Uterus (tissue), 4 donors: ENCODE results near the gene MYH11. TPM values are rescaled to one million over a fixed set of nuclear protein-coding genes. Genes with fewer than 3 reads are reported as not detected.

ENCODE experiments used
- DNase-seq, 2 donors: peaks; one replicate each; pipeline ENCODE4 v3.0.0-alpha.2; 2019 to 2020
- H3K27ac ChIP-seq, 2 donors: fragments of 200-600 bp; sonication (generic); 1 replicate in 1 of 2; 2 replicates in 1 of 2; pipeline ENCODE4 v1.5.1; 2016 to 2018
- H3K27me3 ChIP-seq, 2 donors: fragments of 200-600 bp; sonication (generic); one replicate each; pipeline ENCODE4 v1.5.1; 2018 to 2019; ENCODE audit warnings: control low read depth in 1 of 2
- H3K36me3 ChIP-seq, 2 donors: fragments of 200-600 bp; sonication (generic); one replicate each; pipeline ENCODE4 v1.5.1; 2019; ENCODE audit warnings: control low read depth in 1 of 2
- H3K4me1 ChIP-seq, 2 donors: fragments of 200-600 bp; sonication (generic); one replicate each; pipeline ENCODE4 v1.5.1; 2018 to 2019; ENCODE audit warnings: control low read depth in 1 of 2
- H3K4me3 ChIP-seq, 2 donors: fragments of 200-600 bp; sonication (generic); 1 replicate in 1 of 2; 2 replicates in 1 of 2; pipeline ENCODE4 v1.5.1; 2018 to 2019; ENCODE audit warnings: mild to moderate bottlenecking in 1 of 2
- H3K9me3 ChIP-seq, 2 donors: fragments of 200-600 bp; sonication (generic); one replicate each; pipeline ENCODE4 v1.5.1; 2019; ENCODE audit warnings: control low read depth in 1 of 2
- POLR2A ChIP-seq, 2 donors: fragments of 450-650 bp; IDR thresholded peaks; one replicate each; pipeline ENCODE4 v1.6.1; 2016; ENCODE audit warnings: antibody characterized with exemption in 2 of 2, mild to moderate bottlenecking in 1 of 2, moderate library complexity in 1 of 2
- intact Hi-C: fragments of 100-400 bp; cut with DNase I; formaldehyde crosslinking; loops from one replicate; pipeline ENCODE4 v1.15.1; 2023; ENCODE audit warnings: low total_unique reads
- total RNA-seq, 4 donors: library from RNA; depleted of rRNA in 3 of 4; stranded (reverse); fragments of >200 nt in 3 of 4; gene quantifications; one replicate each; pipeline versions ENCODE4 v1.1.0 to v1.2.4, GENCODE V29; 2014 to 2023
- TF ChIP-seq, protein P1 (sequence below), 4 experiments: fragments of 200-600 bp in 2 of 4; fragments of 450-650 bp in 2 of 4; sonication (generic) in 2 of 4; IDR thresholded peaks; one replicate each; pipeline ENCODE4 v1.5.1; 2016 to 2019; ENCODE audit warnings: antibody characterized with exemption in 4 of 4, mild to moderate bottlenecking in 2 of 4, moderate library complexity in 1 of 4
- donor health status: DM: yes; HTN: yes; CAD: no.

The MYH11 gene
- total RNA-seq, 4 donors from 2014 or later, result 447 to 1,893 (median 822) TPM

DNA sequence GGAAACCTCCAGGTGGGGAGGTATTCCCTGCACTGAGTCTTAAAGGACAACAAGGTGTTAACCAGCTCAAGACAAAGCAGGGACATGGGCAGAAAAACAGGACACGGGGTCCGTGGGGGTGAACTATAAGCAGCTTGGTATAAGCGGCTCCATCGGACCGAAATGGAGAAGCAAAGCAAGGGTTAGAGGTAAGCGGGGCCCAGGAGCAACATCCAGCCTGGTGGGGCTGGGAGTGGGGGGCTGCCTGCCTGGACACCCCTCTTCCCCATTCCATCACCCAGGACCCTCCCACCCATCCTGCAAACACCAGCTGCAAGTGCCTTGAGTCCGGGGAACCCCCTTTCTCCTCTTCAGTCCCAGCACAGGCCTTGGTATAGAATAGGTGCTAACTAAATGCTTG, 29.5 kb downstream of the MYH11 start:
- Histone ChIP-seq H3K9me3 (no peaks in the 10 kb centered on the region), H3K4me3 (no peak overlapping the region), H3K27me3 (no peaks in the 10 kb centered on the region), H3K27ac (peak overlapping the region; percentile 79 to 85), H3K4me1 (peaks cover 0 to 30% of the 10 kb centered on the region in 2 donors), H3K36me3 (no peaks in the 10 kb centered on the region)
- DNase-seq, result no peak
- intact Hi-C loops, result no loop called here
- TF ChIP-seq POLR2A (IDR thresholded peaks at IDR 0.05), result no peak
- TF ChIP-seq, protein P1, sequence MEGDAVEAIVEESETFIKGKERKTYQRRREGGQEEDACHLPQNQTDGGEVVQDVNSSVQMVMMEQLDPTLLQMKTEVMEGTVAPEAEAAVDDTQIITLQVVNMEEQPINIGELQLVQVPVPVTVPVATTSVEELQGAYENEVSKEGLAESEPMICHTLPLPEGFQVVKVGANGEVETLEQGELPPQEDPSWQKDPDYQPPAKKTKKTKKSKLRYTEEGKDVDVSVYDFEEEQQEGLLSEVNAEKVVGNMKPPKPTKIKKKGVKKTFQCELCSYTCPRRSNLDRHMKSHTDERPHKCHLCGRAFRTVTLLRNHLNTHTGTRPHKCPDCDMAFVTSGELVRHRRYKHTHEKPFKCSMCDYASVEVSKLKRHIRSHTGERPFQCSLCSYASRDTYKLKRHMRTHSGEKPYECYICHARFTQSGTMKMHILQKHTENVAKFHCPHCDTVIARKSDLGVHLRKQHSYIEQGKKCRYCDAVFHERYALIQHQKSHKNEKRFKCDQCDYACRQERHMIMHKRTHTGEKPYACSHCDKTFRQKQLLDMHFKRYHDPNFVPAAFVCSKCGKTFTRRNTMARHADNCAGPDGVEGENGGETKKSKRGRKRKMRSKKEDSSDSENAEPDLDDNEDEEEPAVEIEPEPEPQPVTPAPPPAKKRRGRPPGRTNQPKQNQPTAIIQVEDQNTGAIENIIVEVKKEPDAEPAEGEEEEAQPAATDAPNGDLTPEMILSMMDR (IDR thresholded peaks at IDR 0.05), result no peak

GRCh38 chr16:15825750-15826305, 31.0 kb downstream of the MYH11 start:
- Histone ChIP-seq H3K27me3 (no peaks in the 10 kb centered on the region), H3K36me3 (no peaks in the 10 kb centered on the region), H3K27ac (peak overlapping the region; percentile 79 to 85), H3K9me3 (no peaks in the 10 kb centered on the region), H3K4me1 (peaks cover 0 to 26% of the 10 kb centered on the region in 2 donors), H3K4me3 (no peak overlapping the region)
- intact Hi-C loops, result no loop called here
- no peak for TF ChIP-seq POLR2A (IDR thresholded peaks at IDR 0.05)
- TF ChIP-seq, protein P1 (IDR thresholded peaks at IDR 0.05), result no peak
- DNase-seq, result no peak

- H3K4me3 ChIP-seq, result no peak overlapping the region
- no peaks in the 10 kb centered on the region for H3K27me3 ChIP-seq
- DNase-seq, result peak; percentile 54 to 64
- intact Hi-C loops, result no loop called here
- H3K27ac ChIP-seq, result peak overlapping the region; percentile 79 to 85
- peaks cover 0 to 21% of the 10 kb centered on the region in 2 donors for H3K4me1 ChIP-seq
- no peaks in the 10 kb centered on the region for H3K9me3 ChIP-seq
- no peak for TF ChIP-seq POLR2A (IDR thresholded peaks at IDR 0.05)
- TF ChIP-seq, protein P1 (IDR thresholded peaks at IDR 0.05), result no peak
- H3K36me3 ChIP-seq, result no peaks in the 10 kb centered on the region
Measured at GRCh38 chr16:15822957-15823356, 33.9 kb downstream of the MYH11 start.

DNA sequence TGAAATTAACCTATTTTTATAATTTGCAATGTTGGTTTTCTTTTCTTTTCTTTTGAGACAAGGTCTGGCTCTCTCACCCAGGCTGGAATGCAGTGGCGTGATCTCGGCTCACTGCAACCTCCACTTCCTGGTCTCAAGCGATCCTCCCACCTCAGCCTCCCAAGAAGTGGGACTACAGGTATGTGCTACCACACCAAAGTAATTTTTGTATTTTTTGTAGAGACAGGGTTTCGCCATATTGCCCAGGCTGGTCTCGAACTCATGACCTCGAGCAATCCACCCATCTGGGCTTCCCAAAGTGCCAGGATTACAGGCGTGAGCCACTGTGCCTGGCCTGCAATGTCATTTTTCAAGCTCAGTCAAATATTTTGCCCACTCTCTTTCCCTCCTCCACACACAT, 36.0 kb downstream of the MYH11 start:
- Histone ChIP-seq H3K9me3 (no peaks in the 10 kb centered on the region), H3K27ac (peak overlapping the region; percentile 40 to 42), H3K4me3 (no peak overlapping the region), H3K27me3 (no peaks in the 10 kb centered on the region), H3K36me3 (no peaks in the 10 kb centered on the region), H3K4me1 (peaks cover 0 to 12% of the 10 kb centered on the region in 2 donors)
- DNase-seq, result no peak
- intact Hi-C loops, result no loop called here
- TF ChIP-seq, protein P1 (IDR thresholded peaks at IDR 0.05), result no peak

DNA sequence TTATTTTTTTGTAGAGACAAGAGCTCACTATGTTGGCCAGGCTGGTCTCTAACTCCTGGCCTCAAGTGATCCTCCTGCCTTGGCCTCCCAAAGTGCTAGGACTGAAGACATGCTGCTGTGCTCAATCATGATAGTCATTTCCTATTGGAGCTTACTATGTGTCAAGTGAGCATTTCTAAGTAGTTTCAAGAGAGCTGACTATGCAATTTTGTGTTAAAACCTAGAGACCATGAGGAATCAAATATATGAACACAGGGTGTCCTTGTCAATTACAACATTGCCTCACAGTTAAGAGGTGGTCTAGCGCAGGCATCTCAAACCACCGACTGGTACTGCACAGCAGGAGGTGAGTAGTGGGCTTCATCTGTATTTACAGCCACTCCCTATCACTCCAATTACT, 37.8 kb downstream of the MYH11 start:
- H3K36me3 ChIP-seq, result no peaks in the 10 kb centered on the region
- no peak overlapping the region for H3K4me3 ChIP-seq
- TF ChIP-seq, protein P1 (IDR thresholded peaks at IDR 0.05), result no peak
- TF ChIP-seq POLR2A (IDR thresholded peaks at IDR 0.05), result no peak
- no peaks in the 10 kb centered on the region for H3K9me3 ChIP-seq
- no peaks in the 10 kb centered on the region for H3K27me3 ChIP-seq
- peak overlapping the region; percentile 3 to 19 for H3K27ac ChIP-seq
- intact Hi-C loops, result no loop called here
- no peak for DNase-seq
- H3K4me1 ChIP-seq, result no peaks in the 10 kb centered on the region
